GM12878 (cell line): ENCODE results near the gene TXN2. TPM values are rescaled to one million over a fixed set of nuclear protein-coding genes. Genes with fewer than 3 reads are reported as not detected.

Source experiments
- ATF3 ChIP-seq: IDR thresholded peaks from 2 replicates; pipeline ENCODE4 v1.6.1; 2011; ENCODE audit warnings: low read depth, mild to moderate bottlenecking, low read length, moderate library complexity, borderline replicate concordance; ENCODE audit errors: extremely low read depth
- CHD1 ChIP-seq: IDR thresholded peaks from 2 replicates; pipeline ENCODE4 v1.6.1; 2012; ENCODE audit warnings: low read depth, low read length, improper control_type of control experiment
- CUX1 ChIP-seq: IDR thresholded peaks from 2 replicates; pipeline ENCODE4 v1.6.1; 2012; ENCODE audit warnings: improper control_type of control experiment, low read depth, low read length; ENCODE audit not compliant: insufficient replicate concordance
- E2F4 ChIP-seq: IDR thresholded peaks from 2 replicates; pipeline ENCODE4 v1.6.1; 2012; ENCODE audit warnings: low read depth, low read length, improper control_type of control experiment
- EED ChIP-seq: sonication (generic); IDR thresholded peaks from 2 replicates; pipeline ENCODE4 v1.6.1; 2016; ENCODE audit warnings: antibody characterized with exemption, low read depth
- ETV6 ChIP-seq, 2 experiments: fragments of 450-650 bp in 1 of 2; IDR thresholded peaks in 1 of 2; conservative IDR thresholded peaks in 1 of 2; 2 replicates each; pipeline ENCODE4 v1.6.1; 2014; ENCODE audit warnings: antibody characterized with exemption in 1 of 2, borderline replicate concordance in 1 of 2, low read depth in 1 of 2, mild to moderate bottlenecking in 1 of 2, moderate library complexity in 1 of 2
- HDAC2 ChIP-seq: fragments of 200-600 bp; sonication (generic); IDR thresholded peaks from 2 replicates; pipeline ENCODE4 v1.6.1; 2017
- MAX ChIP-seq: IDR thresholded peaks from 2 replicates; pipeline ENCODE4 v1.6.1; 2012; ENCODE audit warnings: low read depth, low read length, improper control_type of control experiment
- NFIC ChIP-seq: IDR thresholded peaks from 2 replicates; pipeline ENCODE4 v1.6.1; 2012; ENCODE audit warnings: low read depth, mild to moderate bottlenecking, inconsistent platforms, low read length, moderate library complexity
- REST ChIP-seq: IDR thresholded peaks from 2 replicates; pipeline ENCODE4 v1.6.1; 2012; ENCODE audit warnings: mild to moderate bottlenecking, low read depth, low read length
- SP1 ChIP-seq: IDR thresholded peaks from one replicate; pipeline ENCODE4 v1.6.1; 2011; ENCODE audit warnings: low read depth, low read length
- SREBF2 ChIP-seq: IDR thresholded peaks from 2 replicates; pipeline ENCODE4 v1.6.1; 2012; ENCODE audit warnings: mild to moderate bottlenecking, low read length
- ZBED1 ChIP-seq: IDR thresholded peaks from 2 replicates; pipeline ENCODE4 v1.6.1; 2016; ENCODE audit warnings: borderline replicate concordance
- ZNF24 ChIP-seq: fragments of 450-650 bp; IDR thresholded peaks from 2 replicates; pipeline ENCODE4 v1.6.1; 2017; ENCODE audit warnings: antibody characterized with exemption, mild to moderate bottlenecking
- ZNF622 ChIP-seq: fragments of 450-650 bp; IDR thresholded peaks from 2 replicates; pipeline ENCODE4 v1.6.1; 2017; ENCODE audit warnings: mild to moderate bottlenecking, inconsistent platforms
- polyA plus RNA-seq, 11 experiments: library from polyadenylated mRNA; depleted of rRNA in 4 of 11; unstranded in 6 of 11; stranded (reverse) in 5 of 11; fragments of >200 nt; fragmentation: Nextera tagmentation in 4 of 11; fragmentation: Illumina TruSeq in 1 of 11; extraction: Ambion mirVana in 4 of 11; extraction: Trizol in 1 of 11; gene quantifications; 1 replicate in 1 of 11; 2 replicates in 10 of 11; pipeline versions ENCODE4 v1.2.1 to v1.2.3, GENCODE V29; 2011 to 2016; ENCODE audit warnings: inconsistent platforms in 2 of 11, missing spikeins in 2 of 11, low read depth in 1 of 11
- total RNA-seq, 4 experiments: library from RNA; depleted of rRNA in 3 of 4; stranded (reverse); fragments of >200 nt in 3 of 4; fragmentation: Illumina TruSeq in 1 of 4; extraction: Trizol in 1 of 4; gene quantifications; 2 replicates each; pipeline versions ENCODE4 v1.2.1 to v1.2.3, GENCODE V29; 2013 to 2021

TXN2 gene
- total and polyA plus RNA-seq, 10 of the 15 experiments (the other 5 are each of a cell fraction or from before 2014, with no cell fraction given) = 70.2 to 350 (median 183) TPM

GRCh38 chr22:36506637-36507517 lies 25.4 kb upstream of the TXN2 start, which contains the start of gene FOXRED2 (continued):
- TF ChIP-seq E2F4 (peak; percentile 70), EED (0 out of 2 replicates have a peak, but pooled peaks have one; percentile 20), MAX (peak; percentile 87), CHD1 (no peak), ETV6 (conservative IDR thresholded peaks at IDR 0.05 in 1 of 2, IDR thresholded peaks at IDR 0.05 in 1 of 2; ENCODE audit: borderline replicate concordance in 1 of 2, low read depth in 1 of 2) (no peak), ZBED1 (no peak), SREBF2 (no peak), SP1 (peak; percentile 73), NFIC (no peak), ATF3 (peak; percentile 88), CUX1 (no peak), ZNF24 (no peak), ZNF622 (no peak), HDAC2 (no peak), REST (no peak)
